DND-41 (cell line): ENCODE measurements around the gene BAIAP2.
"Not testable (repeated sequence)": the region's sequence is repeated elsewhere in the genome, so short reads cannot be mapped to it uniquely, and the experiment has no call there.

Experiments used
- ATAC-seq: fragments of 200-7000 bp; cut with Tn5 transposase; 3 replicates; pipeline ENCODE4 v1.9.1; 2021; ENCODE audit warnings: low read depth; ENCODE audit not compliant: insufficient read depth
- DNase-seq: peaks from one replicate; pipeline ENCODE4 v3.0.0-alpha.2; 2020
- H2AFZ ChIP-seq: 2 replicates; pipeline ENCODE4 v1.6.0; 2012; ENCODE audit warnings: low read depth, low read length
- H3K27ac ChIP-seq: 2 replicates; pipeline ENCODE4 v1.5.1; 2012; ENCODE audit warnings: low read length, inconsistent platforms
- H3K27me3 ChIP-seq: fragments of 200-600 bp; sonication (generic); 2 replicates; pipeline ENCODE4 v1.6.0; 2012; ENCODE audit warnings: low read length, mild to moderate bottlenecking, inconsistent platforms; ENCODE audit not compliant: insufficient read depth, poor library complexity
- H3K36me3 ChIP-seq: 2 replicates; pipeline ENCODE4 v1.5.1; 2012; ENCODE audit warnings: low read length, inconsistent platforms; ENCODE audit not compliant: insufficient read depth
- H3K4me1 ChIP-seq: 2 replicates; pipeline ENCODE4 v1.5.1; 2012; ENCODE audit warnings: mild to moderate bottlenecking, low read length; ENCODE audit not compliant: insufficient read depth
- H3K4me2 ChIP-seq: 2 replicates; pipeline ENCODE4 v1.6.0; 2012; ENCODE audit warnings: mild to moderate bottlenecking, moderate library complexity, low read length, inconsistent platforms; ENCODE audit not compliant: insufficient read depth
- H3K4me3 ChIP-seq, 2 experiments: fragments of 200-600 bp in 1 of 2; shearing (Covaris generic) in 1 of 2; 2 replicates each; pipeline ENCODE4 v1.5.1; 2012 to 2016; ENCODE audit warnings: inconsistent platforms in 2 of 2, low read length in 2 of 2, mild to moderate bottlenecking in 2 of 2, low read depth in 1 of 2, moderate library complexity in 1 of 2
- H3K79me2 ChIP-seq: 2 replicates; pipeline ENCODE4 v1.6.0; 2012; ENCODE audit warnings: low read length, inconsistent platforms; ENCODE audit not compliant: insufficient read depth
- H3K9ac ChIP-seq: 2 replicates; pipeline ENCODE4 v1.6.0; 2012; ENCODE audit warnings: low read depth, mild to moderate bottlenecking, inconsistent platforms, low read length, moderate library complexity
- H3K9me3 ChIP-seq: 2 replicates; pipeline ENCODE4 v1.5.1; 2012; ENCODE audit warnings: low read length, moderate library complexity, mild to moderate bottlenecking, inconsistent platforms; ENCODE audit not compliant: insufficient read depth, severe bottlenecking
- H4K20me1 ChIP-seq: 2 replicates; pipeline ENCODE4 v1.6.0; 2012; ENCODE audit warnings: low read length; ENCODE audit not compliant: insufficient read depth
- EZH2 ChIP-seq: IDR thresholded peaks from 3 replicates; pipeline ENCODE4 v1.6.1; 2012; ENCODE audit warnings: borderline replicate concordance, low read depth, mild to moderate bottlenecking, moderate library complexity, low read length, inconsistent platforms; ENCODE audit not compliant: severe bottlenecking
- TF ChIP-seq, protein P1 (sequence below): IDR thresholded peaks from 2 replicates; pipeline ENCODE4 v1.5.1; 2012; ENCODE audit warnings: borderline replicate concordance, low read length, moderate library complexity, mild to moderate bottlenecking; ENCODE audit not compliant: poor library complexity, severe bottlenecking; ENCODE audit errors: extremely low read depth

The BAIAP2 gene

DNA sequence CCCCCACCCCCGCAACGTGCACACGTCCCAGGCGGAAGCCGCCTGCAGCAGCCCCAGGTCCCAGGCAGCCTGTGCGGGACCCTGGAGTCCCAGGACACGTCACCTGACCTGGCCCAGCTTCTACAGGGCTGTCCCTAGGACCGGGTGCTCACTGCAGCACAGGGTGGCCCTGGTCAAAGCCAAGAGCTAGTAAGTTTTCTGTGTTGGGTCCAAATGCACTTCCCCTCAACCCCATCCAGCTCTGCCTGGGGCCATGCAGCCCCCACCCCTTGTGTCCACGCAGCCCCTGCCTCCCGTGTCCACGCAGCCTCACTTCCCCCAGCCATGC lies 108.2 kb downstream of the BAIAP2 start:
- Histone ChIP-seq H3K4me3 (no peak overlapping the region), H3K4me1 (no peaks in the 10 kb centered on the region), H3K27ac (no peak overlapping the region), H3K9ac (no peak overlapping the region), H3K27me3 (no peaks in the 10 kb centered on the region), H3K36me3 (no peaks in the 10 kb centered on the region), H2AFZ (no peak overlapping the region), H3K9me3 (no peaks in the 10 kb centered on the region), H4K20me1 (no peaks in the 10 kb centered on the region; the same call in 1 of the 2 replicates), H3K4me2 (no peak overlapping the region), H3K79me2 (no peaks in the 10 kb centered on the region)
- DNase-seq (no peak), ATAC-seq (no peak)
- no peak for TF ChIP-seq EZH2
- TF ChIP-seq, protein P1, sequence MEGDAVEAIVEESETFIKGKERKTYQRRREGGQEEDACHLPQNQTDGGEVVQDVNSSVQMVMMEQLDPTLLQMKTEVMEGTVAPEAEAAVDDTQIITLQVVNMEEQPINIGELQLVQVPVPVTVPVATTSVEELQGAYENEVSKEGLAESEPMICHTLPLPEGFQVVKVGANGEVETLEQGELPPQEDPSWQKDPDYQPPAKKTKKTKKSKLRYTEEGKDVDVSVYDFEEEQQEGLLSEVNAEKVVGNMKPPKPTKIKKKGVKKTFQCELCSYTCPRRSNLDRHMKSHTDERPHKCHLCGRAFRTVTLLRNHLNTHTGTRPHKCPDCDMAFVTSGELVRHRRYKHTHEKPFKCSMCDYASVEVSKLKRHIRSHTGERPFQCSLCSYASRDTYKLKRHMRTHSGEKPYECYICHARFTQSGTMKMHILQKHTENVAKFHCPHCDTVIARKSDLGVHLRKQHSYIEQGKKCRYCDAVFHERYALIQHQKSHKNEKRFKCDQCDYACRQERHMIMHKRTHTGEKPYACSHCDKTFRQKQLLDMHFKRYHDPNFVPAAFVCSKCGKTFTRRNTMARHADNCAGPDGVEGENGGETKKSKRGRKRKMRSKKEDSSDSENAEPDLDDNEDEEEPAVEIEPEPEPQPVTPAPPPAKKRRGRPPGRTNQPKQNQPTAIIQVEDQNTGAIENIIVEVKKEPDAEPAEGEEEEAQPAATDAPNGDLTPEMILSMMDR: no peak

DNA sequence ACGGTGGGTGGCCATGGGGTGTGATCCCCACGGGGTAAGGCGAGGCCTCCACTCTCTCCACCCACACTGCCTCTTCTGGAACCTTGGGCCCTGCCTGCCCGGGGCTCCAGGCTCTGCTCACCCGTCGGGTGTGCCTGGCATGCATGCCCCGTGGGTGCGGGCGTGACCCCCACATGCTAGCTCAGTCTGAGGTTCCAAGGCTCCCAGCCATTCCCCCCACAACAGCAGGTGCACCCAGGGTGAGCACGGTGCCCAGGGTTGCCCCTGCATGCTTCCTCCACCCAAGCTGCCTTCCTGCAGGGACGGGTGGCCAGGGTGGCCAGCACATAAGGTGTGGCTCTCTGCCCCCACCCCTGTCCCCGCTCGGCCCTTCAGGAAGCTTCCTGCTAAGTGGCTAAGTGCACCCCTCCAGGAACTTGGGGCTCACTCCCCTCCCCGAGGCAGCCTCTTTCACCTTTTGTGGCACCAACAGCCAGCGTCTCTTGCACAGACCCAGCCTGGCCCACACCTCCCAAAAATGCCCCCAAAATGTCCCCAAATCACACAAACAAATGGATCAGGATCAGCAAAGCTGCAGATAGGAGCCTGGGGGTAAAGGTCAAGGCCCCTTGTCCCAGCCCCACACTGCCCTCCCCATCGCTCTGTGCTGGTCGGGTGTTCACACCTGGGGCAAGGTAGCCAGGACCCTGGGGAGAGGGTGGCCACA lies 108.9 kb downstream of the BAIAP2 start:
- DNase-seq: no peak
- no peak for TF ChIP-seq EZH2
- TF ChIP-seq, protein P1: no peak
- no peaks in the 10 kb centered on the region; the same call in 1 of the 2 replicates for H4K20me1 ChIP-seq
- ATAC-seq: no peak
- H3K79me2 ChIP-seq: no peaks in the 10 kb centered on the region
- H3K9me3 ChIP-seq: no peaks in the 10 kb centered on the region
- no peak overlapping the region for H3K27ac ChIP-seq
- no peak overlapping the region for H2AFZ ChIP-seq
- no peak overlapping the region for H3K4me2 ChIP-seq
- H3K36me3 ChIP-seq: no peaks in the 10 kb centered on the region
- no peak overlapping the region for H3K9ac ChIP-seq
- no peaks in the 10 kb centered on the region for H3K4me1 ChIP-seq
- H3K4me3 ChIP-seq: no peak overlapping the region
- no peaks in the 10 kb centered on the region for H3K27me3 ChIP-seq

DNA sequence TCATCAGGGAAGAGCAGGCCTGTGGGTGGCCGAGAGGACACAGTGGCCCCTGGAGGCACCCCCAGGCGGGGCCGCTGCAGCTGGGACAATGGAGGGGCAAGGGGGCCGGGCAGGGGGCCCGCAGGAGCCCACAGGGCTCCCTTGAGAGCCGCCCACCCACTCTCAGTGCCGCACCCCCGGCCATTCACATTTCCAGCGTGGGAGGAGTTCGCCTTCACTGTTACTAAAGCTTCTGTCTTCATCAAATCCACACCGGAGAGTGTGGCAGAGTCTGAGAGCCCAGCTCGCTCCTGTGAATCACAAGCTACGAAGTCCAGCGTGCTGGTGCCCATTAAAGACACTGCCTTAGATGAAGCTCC lies 109.5 kb downstream of the BAIAP2 start:
- H2AFZ ChIP-seq: no peak overlapping the region
- H3K27ac ChIP-seq: no peak overlapping the region
- H3K4me1 ChIP-seq: no peaks in the 10 kb centered on the region
- ATAC-seq (no peak), DNase-seq (no peak)
- H3K9me3 ChIP-seq: no peaks in the 10 kb centered on the region
- no peak overlapping the region for H3K4me3 ChIP-seq
- H4K20me1 ChIP-seq: no peaks in the 10 kb centered on the region; the same call in 1 of the 2 replicates
- no peaks in the 10 kb centered on the region for H3K79me2 ChIP-seq
- TF ChIP-seq EZH2: no peak
- TF ChIP-seq, protein P1: no peak
- no peak overlapping the region for H3K4me2 ChIP-seq
- H3K9ac ChIP-seq: no peak overlapping the region
- H3K36me3 ChIP-seq: no peaks in the 10 kb centered on the region
- H3K27me3 ChIP-seq: no peaks in the 10 kb centered on the region

DNA sequence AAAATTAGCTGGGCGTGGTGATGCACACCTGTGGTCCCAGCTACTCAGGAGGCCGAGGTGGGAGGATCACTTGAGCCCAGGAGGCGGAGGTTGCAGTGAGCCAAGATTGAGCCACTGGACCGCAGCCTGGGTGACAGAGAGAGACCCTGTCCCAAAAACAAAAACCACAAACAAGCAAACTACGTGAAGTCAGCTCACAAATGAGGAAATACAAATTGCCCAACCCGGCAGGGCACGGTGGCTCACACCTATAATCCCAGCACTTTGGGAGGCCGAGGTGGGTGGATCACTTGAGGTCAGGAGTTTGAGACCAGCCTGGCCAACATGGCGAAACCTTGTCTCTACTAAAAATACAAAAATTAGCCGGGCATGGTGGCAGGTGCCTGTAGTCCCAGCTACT lies 111.3 kb downstream of the BAIAP2 start:
- H3K9ac ChIP-seq, H3K9me3 ChIP-seq, H3K4me1 ChIP-seq, H3K4me2 ChIP-seq, H3K27ac ChIP-seq, DNase-seq, ATAC-seq, H2AFZ ChIP-seq, H4K20me1 ChIP-seq, H3K4me3 ChIP-seq, H3K36me3 ChIP-seq, H3K79me2 ChIP-seq, H3K27me3 ChIP-seq: not testable (repeated sequence)
